ENCODE measurements around the gene GSDME.
A peak's percentile ranks its signal among the peaks of the same experiment; 100 is the strongest.

Gene GSDME

GRCh38 chr7:24701261-24702235 is 55.7 kb downstream of the GSDME start:
- no peak for DNase-seq

DNA sequence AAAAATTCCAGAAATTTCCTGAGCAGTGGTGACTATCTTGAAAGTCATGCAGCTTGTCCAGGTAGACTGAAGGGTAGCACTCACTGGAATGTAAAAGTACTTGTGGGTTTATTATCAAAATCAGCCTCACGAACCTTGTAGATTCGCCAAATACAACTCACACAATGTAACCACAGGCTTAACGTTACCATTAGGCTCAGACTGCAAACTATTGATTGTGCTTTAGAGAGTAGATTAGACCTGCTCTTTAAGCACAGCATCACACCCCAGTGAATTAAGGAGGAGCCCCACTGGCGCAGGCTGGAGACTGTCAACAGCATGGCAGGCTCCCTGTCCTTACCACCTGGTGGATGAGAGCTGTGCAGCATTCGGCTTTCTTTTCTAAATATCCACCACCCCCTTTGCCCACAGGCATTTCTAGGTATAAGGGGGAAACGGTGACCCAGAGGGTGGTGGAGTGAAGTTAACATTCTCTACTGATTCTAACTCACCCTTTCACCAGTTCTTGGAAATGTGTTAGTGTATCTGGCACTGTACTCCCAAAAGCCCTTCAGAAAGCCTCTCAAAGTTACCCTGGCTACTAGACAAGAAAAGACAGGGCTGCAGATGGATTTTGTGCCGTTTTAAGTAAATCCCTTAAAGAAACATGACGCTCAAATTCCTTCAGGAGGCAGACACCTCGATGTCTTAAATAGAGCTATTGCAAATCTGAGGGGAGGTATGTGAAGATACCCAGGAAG is 56.6 kb downstream of the GSDME start:
- DNase-seq, result no peak

- no peak for DNase-seq
Observed at GRCh38 chr7:24698531-24699266, 58.6 kb downstream of the GSDME start.

DNA sequence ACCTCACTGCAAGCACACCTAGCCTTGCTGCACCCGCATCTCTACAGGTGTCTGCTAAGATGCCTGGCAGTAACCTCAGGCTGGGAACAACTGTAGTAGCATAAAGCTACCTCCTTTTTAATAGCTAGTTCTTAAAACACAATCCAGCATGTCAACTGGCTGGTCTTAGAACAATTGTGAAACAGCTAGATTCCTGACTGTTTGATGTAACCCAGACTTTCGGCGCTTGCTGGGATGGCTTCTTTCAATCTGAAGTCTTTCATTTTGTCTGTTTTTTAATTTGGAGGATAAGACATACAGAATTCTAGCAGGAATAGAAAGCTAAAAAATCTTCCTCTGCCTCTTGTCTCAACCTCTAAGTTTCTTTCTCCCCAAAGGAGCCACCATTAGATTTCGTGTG is 59.8 kb downstream of the GSDME start:
- DNase-seq, result no peak

DNA sequence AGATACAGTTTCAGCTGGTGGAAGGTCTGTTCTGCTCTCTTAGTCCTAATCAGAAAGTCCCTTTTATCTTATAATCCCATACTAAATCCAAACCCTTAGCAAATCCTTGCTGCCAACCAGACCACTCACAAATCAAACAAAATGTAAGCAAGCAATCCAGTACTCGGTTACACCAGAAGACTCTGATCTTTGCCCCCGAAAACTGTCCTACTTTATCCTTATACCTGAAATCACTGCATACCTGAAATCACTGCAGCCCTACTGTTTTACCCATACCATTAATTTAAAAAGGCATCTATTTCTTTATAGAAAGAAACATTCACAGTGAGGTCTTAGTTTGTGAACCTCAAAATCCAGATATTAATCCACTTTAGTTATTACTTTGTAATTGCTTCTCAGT is 64.7 kb downstream of the GSDME start:
- DNase-seq, result no peak

DNA sequence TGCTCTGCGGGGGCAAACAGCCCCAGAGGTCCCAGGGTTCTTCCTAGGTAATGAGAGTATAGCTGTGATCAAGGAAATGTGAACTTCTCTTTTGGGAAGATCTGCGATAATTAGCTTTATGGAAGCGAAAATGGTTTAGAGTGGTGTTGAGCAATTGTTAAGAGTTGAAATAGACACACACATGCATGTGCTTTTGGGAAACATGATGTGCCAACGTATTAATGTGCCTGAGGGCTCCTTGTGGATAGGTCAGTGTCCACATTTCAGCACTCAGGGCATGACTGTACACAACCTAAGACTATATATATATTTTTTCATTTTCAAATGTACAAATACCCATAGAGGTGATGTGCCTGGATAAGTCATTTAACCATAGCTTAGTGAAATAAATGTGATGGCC is 67.0 kb downstream of the GSDME start:
- no peak for DNase-seq

- DNase-seq, result no peak
Observed at GRCh38 chr7:24685708-24686107, 71.6 kb downstream of the GSDME start.

GRCh38 chr7:24670782-24671181 is 86.5 kb downstream of the GSDME start:
- no peak for DNase-seq

DNA sequence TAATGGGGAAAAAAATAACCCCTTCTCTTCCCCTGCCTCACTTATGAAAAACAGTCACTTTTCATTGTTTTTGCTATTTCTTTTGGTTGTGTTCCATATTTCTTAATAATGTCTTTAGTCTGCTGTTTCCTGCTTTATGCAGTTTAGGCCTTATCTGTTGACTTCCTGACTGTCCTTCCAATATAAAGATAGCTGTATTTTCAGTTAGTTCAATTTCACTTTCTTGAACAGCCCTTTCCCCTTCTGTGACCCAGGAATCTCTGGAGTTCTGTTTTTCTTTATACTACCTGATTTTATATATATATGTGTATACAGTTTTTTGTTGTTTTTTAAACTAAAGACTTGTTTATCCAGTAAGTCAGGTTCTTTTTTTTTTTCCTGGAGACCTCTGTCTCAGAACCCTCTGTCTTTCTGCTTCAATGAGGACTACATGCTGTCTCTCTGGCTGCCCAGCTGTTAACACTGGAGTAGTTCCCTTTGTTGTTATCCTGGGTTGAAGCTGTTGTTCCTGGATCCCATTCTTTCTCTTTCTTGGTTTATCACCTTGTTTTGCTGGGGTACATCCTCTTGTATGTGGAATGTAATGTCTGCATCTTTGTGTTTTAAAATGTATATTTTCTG is 87.2 kb downstream of the GSDME start:
- no peak for DNase-seq

- no peak for DNase-seq
Observed at GRCh38 chr7:24668927-24669635, 88.2 kb downstream of the GSDME start.

GRCh38 chr7:24665564-24666294 is 91.5 kb downstream of the GSDME start:
- peak; percentile 80 to 92 for DNase-seq

- DNase-seq, result no peak
Observed at GRCh38 chr7:24660546-24660945, 96.7 kb downstream of the GSDME start.

GRCh38 chr7:24659505-24659904 is 97.8 kb downstream of the GSDME start:
- no peak for DNase-seq

DNA sequence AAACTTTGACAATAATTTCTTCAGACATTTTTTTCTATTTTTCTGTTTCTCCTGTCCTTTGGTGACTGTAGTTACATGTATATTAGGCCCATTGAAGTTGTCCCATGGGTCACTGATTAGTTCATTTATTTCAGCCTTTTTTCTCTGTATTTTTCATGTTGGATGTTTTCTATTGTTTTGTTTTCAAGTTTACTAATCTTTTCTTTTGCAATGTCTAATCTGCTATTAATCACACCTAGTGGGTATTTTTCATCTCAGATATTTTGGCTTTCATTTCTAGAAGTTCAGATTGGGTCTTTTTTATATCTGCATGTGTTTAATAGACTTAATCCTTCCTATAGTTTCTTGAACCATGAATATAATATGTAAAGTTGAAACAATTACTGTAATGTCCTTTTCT is 99.3 kb downstream of the GSDME start:
- no peak for DNase-seq

DNA sequence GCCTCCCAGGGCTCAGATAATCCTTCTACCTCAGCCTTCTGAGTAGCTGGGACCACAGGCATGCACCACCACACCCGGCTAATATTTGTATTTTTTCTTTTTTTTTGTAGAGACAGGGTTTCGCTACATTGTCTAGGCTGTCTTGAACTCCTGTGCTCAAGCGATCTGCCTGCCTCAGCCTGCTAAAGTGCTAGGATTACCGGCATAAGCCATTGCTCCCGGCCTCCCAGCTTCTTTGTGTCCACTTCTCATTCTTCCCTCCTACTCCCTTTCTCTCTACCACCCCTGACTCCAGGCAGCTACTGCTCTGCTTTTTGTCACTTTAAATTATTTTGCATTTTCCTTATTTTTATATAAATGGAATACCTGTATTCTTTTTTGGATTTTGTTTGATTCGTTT is 100.7 kb downstream of the GSDME start:
- DNase-seq, result no peak

DNA sequence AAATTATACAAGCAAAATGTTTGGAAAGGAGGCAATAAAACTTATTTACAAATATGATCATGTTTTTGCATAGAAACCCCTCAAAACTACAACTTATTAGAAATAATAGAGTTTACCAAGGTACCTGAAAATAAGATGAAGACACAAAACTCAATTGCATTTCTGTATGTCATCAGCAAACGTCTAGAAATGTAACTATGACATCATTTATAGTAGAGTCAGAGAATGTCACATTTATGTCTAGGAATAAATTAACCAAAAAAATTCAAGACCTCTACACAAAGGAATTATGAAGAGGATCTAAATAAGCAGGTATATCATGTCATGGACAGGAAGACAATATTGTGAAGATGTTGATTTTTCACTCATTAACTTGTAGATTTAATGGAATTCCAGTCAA is 103.0 kb downstream of the GSDME start:
- DNase-seq, result no peak

GRCh38 chr7:24653316-24654085 is 103.8 kb downstream of the GSDME start:
- peak; percentile 26 to 27 for DNase-seq

DNA sequence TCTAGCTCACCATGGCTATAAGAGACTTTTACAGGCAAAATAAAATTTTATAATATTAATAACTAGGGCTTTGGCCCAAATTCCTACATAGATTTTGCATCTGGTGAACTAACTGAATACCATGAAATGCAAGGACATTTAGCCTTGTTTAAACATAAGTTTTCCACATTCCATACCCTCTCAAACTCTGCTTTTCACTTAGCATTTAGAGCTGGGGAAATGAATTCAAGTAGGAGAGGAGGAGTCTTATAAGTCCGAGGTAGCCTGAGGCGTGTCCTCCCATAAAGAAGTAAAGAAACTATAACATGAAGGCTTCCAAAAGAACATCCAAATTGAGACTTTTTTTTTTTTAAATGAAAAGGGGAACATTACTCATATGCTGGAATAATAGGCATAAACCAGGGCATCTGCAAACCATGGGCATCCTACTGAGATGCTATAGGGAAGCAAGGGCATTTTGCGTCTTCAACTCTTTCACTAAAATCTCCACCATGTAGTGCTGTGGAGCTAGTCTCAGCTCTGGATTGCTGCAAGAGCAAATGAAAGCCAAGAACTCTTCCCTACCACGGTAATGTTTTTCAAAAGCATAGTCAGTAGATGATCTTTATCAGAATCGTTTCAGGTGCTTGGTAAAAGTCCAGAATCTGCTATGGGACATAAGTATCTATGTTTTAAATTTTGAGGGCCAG is 104.9 kb downstream of the GSDME start:
- DNase-seq, result no peak
